Hepatocyte (in vitro differentiated cells): ENCODE results near the gene MFRP.

Source experiments
- CTCF ChIP-seq: fragments of 200-600 bp; sonication (generic); IDR thresholded peaks from 2 replicates; pipeline ENCODE4 v1.5.1; 2016; ENCODE audit warnings: antibody characterized with exemption, mild to moderate bottlenecking; ENCODE audit not compliant: poor library complexity
- EZH2 ChIP-seq: fragments of 200-600 bp; sonication (generic); IDR thresholded peaks from 2 replicates; pipeline ENCODE4 v1.6.1; 2016; ENCODE audit warnings: antibody characterized with exemption, mild to moderate bottlenecking, borderline replicate concordance
- EZH2phosphoT487 ChIP-seq: fragments of 200-600 bp; sonication (generic); IDR thresholded peaks from one replicate; pipeline ENCODE4 v1.6.1; 2018; ENCODE audit warnings: antibody characterized with exemption, mild to moderate bottlenecking, low read depth, moderate library complexity; ENCODE audit not compliant: unreplicated experiment, severe bottlenecking

- peak; percentile 9 for TF ChIP-seq CTCF
- no peak for TF ChIP-seq EZH2
- TF ChIP-seq EZH2phosphoT487, result no peak
These were observed 43.2 kb upstream of the MFRP start for GRCh38 chr11:119389611-119390254.
